Dermis microvascular lymphatic vessel endothelial cell (primary cell): ENCODE data around the gene KCNC4. TPM values are rescaled to one million over a fixed set of nuclear protein-coding genes. Genes with fewer than 3 reads are reported as not detected.

Experiments
- DNase-seq, 2 donors: peaks; one replicate each; pipeline versions ENCODE4 v3.0.0 to v3.0.0-alpha.2; 2010; ENCODE audit warnings: low read depth in 2 of 2
- total RNA-seq: library from RNA; depleted of rRNA; stranded (reverse); fragments of >200 nt; gene quantifications from 2 replicates; pipeline ENCODE4 v1.2.1, GENCODE V29; 2014

The KCNC4 gene
- total RNA-seq, 1 donor from 2014 or later, result 0.77 TPM

GRCh38 chr1:110188035-110188618 lies 22.0 kb upstream of the KCNC4 start:
- DNase-seq, result peak; percentile 42 to 59

GRCh38 chr1:110189181-110189580 lies 20.9 kb upstream of the KCNC4 start:
- DNase-seq, result no peak

GRCh38 chr1:110190282-110190929 lies 19.7 kb upstream of the KCNC4 start:
- no peak for DNase-seq

- DNase-seq, result no peak
These were observed 17.6 kb upstream of the KCNC4 start for GRCh38 chr1:110192541-110192940.

GRCh38 chr1:110195196-110195595 lies 14.9 kb upstream of the KCNC4 start:
- DNase-seq, result no peak

- peak in 1 of 2 donors; percentile 53 for DNase-seq
These were observed 13.0 kb upstream of the KCNC4 start for GRCh38 chr1:110196917-110197765.

GRCh38 chr1:110197905-110198629 lies 12.0 kb upstream of the KCNC4 start:
- no peak for DNase-seq

GRCh38 chr1:110198746-110199145 lies 11.4 kb upstream of the KCNC4 start:
- no peak for DNase-seq

GRCh38 chr1:110200190-110200589 lies 9.9 kb upstream of the KCNC4 start:
- DNase-seq, result no peak

GRCh38 chr1:110200666-110201065 lies 9.4 kb upstream of the KCNC4 start:
- no peak for DNase-seq

- no peak for DNase-seq
These were observed 8.8 kb upstream of the KCNC4 start for GRCh38 chr1:110201157-110201825.

- peak; percentile 42 to 61 for DNase-seq
These were observed 7.0 kb upstream of the KCNC4 start for GRCh38 chr1:110203021-110203661.

GRCh38 chr1:110205156-110205555 lies 5.0 kb upstream of the KCNC4 start:
- no peak for DNase-seq

GRCh38 chr1:110205591-110206155 lies 4.4 kb upstream of the KCNC4 start:
- DNase-seq, result no peak

- DNase-seq, result no peak
These were observed 3.7 kb upstream of the KCNC4 start for GRCh38 chr1:110206261-110206920.

- peak; percentile 40 to 56 for DNase-seq
These were observed 2.3 kb upstream of the KCNC4 start for GRCh38 chr1:110207831-110208230.

- DNase-seq, result no peak
These were observed 1.0 kb upstream of the KCNC4 start for GRCh38 chr1:110208916-110209645.

- peak in 1 of 2 donors; percentile 30 for DNase-seq
These were observed 736 bp downstream of the KCNC4 start for GRCh38 chr1:110210604-110211495.
